Fibroblast of villous mesenchyme (primary cell): ENCODE measurements around the gene EMILIN3. TPM values are rescaled to one million over a fixed set of nuclear protein-coding genes. Genes with fewer than 3 reads are reported as not detected.

ENCODE experiments used
- DNase-seq: peaks from one replicate; pipeline ENCODE4 v3.0.0-alpha.2; 2010; ENCODE audit warnings: low read depth
- H3K4me3 ChIP-seq: 2 replicates; pipeline ENCODE4 v1.5.1; 2011; ENCODE audit warnings: low read depth, mild to moderate bottlenecking, low read length
- CTCF ChIP-seq: IDR thresholded peaks from 2 replicates; pipeline ENCODE4 v1.5.1; 2012; ENCODE audit warnings: low read depth, mild to moderate bottlenecking, low read length; ENCODE audit not compliant: insufficient read depth
- total RNA-seq: library from RNA; depleted of rRNA; stranded (reverse); fragments of >200 nt; gene quantifications from 2 replicates; pipeline ENCODE4 v1.2.3, GENCODE V29; 2012

EMILIN3 gene
- total RNA-seq, 1 donor = not detected

DNA sequence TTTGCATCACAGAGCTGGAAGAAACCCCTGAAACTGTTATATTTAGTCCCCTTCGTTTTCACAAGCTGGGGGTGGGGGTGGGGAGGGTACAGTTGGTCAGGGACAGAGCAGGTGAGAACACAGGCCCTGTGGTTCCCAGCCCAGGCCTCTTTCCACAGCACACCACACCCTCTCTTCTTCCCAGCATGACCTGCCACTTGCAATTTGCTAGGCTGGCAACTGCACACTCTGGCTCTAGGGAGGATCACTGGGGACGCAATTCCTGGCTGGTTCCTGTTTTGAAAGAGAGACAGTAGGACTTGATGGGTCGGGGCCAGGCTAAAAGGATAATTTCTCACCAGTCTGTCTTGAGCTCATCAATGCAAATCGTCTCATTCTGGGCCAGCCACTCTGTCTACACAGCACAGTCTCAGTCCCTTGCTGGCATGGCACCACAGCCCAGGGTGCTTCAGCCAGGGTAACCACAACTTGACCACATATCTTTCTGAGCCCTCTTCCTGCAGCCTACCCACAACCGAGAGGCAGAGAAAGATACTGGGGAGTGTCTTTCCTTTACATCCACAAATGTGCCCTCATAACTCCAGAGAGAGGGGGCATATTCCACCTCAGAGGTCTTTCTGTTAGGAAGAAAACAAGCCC lies 41.7 kb upstream of the EMILIN3 start:
- DNase-seq = no peak
- TF ChIP-seq CTCF = no peak
- no peak overlapping the region for H3K4me3 ChIP-seq

DNA sequence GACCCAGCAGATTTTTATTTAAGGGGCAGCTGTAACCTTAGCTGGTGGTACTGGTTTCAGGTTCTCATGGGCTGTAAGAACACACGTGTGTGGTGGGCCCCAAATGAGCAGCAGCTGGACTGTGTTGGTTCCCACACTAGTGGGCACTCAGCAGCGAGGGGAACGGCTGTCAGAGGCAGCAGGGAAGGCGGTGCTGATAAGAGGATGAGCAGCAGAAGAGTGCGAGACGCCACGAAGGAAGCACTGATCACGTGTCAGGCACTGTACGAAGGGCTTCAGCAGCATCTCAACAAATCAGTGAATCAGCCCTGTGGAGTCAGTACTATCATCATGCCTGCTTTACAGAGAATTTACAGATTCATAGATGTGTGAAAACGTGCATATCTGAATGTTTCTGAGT lies 41.0 kb upstream of the EMILIN3 start:
- DNase-seq = peak; percentile 32
- no peak overlapping the region for H3K4me3 ChIP-seq
- no peak for TF ChIP-seq CTCF

DNA sequence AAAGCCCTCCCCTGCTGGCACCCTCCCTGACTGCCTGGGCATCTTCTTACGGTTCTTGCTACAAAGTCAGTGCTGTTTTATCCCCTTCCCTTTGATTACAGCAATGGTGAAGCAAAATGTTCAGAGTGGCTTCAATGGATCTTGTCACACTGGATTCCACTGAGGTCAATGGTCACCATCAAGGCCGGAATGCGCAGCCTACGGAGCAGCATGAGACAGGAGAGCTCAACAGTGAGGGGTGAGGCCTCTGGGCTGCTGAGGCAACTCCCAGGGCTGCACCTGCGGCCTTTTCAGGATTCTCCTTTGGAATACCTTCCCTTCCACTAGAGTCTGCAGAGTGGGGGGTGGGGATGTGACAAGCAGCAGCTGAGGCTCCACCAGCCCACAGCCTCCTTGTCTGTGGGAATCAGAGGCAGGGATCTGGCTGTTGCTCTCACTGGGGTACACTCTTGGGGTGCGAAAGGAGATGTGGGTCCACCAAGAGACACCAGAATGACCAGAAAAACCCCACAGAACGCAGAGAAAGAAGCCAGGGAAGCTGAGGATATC lies 40.4 kb upstream of the EMILIN3 start:
- DNase-seq = no peak
- H3K4me3 ChIP-seq = no peak overlapping the region
- TF ChIP-seq CTCF = no peak

DNA sequence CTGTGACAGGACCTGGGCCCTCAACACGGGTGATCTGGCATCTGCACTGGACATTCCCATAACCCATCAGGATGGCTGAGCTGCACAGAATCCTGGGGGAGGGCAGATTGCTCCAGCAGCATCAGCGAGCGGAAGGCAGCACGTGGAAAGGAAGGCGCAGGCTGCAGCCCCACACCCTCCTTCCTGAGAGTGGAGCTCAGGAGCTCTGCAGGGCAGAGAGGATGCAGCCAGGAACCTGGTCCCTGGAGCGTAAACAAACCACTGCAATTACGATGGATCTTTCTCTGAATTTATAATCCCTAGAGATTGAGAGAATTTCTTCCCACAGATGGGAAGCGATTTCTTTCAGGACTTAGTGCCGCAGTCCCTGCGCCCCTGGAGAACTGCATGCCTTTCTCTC lies 39.7 kb upstream of the EMILIN3 start:
- H3K4me3 ChIP-seq = no peak overlapping the region
- TF ChIP-seq CTCF = no peak
- no peak for DNase-seq

DNA sequence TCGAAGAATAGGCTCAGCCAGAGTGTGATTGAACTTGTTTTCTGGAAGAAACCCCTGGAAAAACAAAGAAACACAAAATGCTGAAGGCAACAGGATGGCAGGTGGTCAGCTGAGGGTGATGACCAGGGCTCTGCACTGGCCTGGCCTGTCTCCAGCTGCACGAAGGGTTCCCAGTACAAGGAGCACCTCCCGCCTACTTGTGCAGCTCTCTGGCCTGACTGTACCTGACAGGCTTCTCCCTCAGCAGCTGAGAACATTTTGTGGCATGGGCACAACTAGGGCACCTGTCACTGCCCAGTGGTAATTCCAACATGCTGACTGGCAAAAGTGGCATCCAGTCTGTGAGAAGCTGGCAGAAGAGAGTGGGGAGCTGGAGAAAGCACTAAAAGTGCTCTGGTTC lies 38.8 kb upstream of the EMILIN3 start:
- TF ChIP-seq CTCF = no peak
- DNase-seq = no peak
- H3K4me3 ChIP-seq = no peak overlapping the region

DNA sequence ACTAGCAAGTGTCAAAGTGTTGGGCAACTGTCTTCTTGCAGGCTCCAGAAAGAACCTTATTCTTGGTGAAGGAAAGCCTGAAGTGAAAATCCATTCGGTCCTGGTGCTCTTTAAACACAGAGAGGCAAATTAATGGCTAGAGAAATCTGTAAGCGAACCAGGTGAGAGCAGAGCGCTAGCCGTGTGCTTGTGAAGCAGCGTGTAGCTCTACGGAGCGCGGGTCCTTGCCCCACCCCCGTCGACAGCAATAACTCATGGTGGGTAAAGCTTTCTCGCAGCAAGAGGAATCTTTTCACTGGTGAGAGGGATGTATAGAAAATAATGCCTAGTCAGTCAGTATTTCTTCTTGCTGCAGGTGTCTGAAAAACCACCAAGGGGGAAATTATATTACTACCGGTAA lies 37.0 kb upstream of the EMILIN3 start:
- TF ChIP-seq CTCF = no peak
- H3K4me3 ChIP-seq = no peak overlapping the region
- no peak for DNase-seq

GRCh38 chr20:41398408-41398807 lies 31.8 kb upstream of the EMILIN3 start:
- peak; percentile 14 for TF ChIP-seq CTCF
- DNase-seq = peak; percentile 99
- no peak overlapping the region for H3K4me3 ChIP-seq
